A549 (cell line): Measurements from ENCODE around the gene PTPRA. TPM values are rescaled to one million over a fixed set of nuclear protein-coding genes. Genes with fewer than 3 reads are reported as not detected.
A peak's percentile ranks its signal among the peaks of the same experiment; 100 is the strongest.

ENCODE experiments used
- ATAC-seq, 2 experiments: fragments of 200-7000 bp in 1 of 2; fragments of >200 bp in 1 of 2; cut with Nextera tagmentation in 1 of 2; cut with Tn5 transposase in 1 of 2; 3 replicates each; pipeline versions ENCODE4 v1.8.0 to v1.9.1; 2018 to 2020; ENCODE audit warnings: mild to moderate bottlenecking in 1 of 2, moderate library complexity in 1 of 2
- CTCF ChIA-PET: fragments of 300-600 bp; sonication (Branson Sonifier 250); formaldehyde crosslinking; extraction: SDS; loops from one replicate; lab custom pipeline; 2021; ENCODE audit warnings: antibody characterized with exemption, inconsistent platforms; lab: Yijun Ruan, JAX
- POLR2A ChIA-PET: fragments of 350-600 bp; formaldehyde crosslinking; extraction: SDS; loops from one replicate; lab custom pipeline; 2021; ENCODE audit warnings: antibody characterized with exemption, inconsistent platforms; lab: Yijun Ruan, JAX
- DNase-seq, 2 experiments: peaks; one replicate each; pipeline versions ENCODE4 v3.0.0 to v3.0.0-alpha.2; 2011 to 2016; ENCODE audit warnings: low read depth in 1 of 2, low spot score in 1 of 2
- FAIRE-seq: peaks from 2 replicates; lab custom pipeline; 2011; peaks lifted over from hg19 to GRCh38; lab: Jason Lieb, UNC
- H3K27ac ChIP-seq, 2 experiments: fragments of >200 bp; sonication (Bioruptor Twin); formaldehyde crosslinking; 3 replicates each; pipeline ENCODE4 v1.5.1; 2016 to 2017
- H3K4me1 ChIP-seq: fragments of >200 bp; sonication (Bioruptor Twin); formaldehyde crosslinking; 3 replicates; pipeline ENCODE4 v1.6.1; 2016
- H3K4me2 ChIP-seq: fragments of >200 bp; sonication (Bioruptor Twin); formaldehyde crosslinking; 3 replicates; pipeline ENCODE4 v1.6.1; 2016
- H3K4me3 ChIP-seq: fragments of >200 bp; sonication (Bioruptor Twin); formaldehyde crosslinking; 3 replicates; pipeline ENCODE4 v1.5.1; 2016
- H3K9me3 ChIP-seq: fragments of >200 bp; sonication (Bioruptor Twin); formaldehyde crosslinking; 3 replicates; pipeline ENCODE4 v1.6.1; 2016
- BHLHE40 ChIP-seq: IDR thresholded peaks from 2 replicates; pipeline ENCODE4 v1.6.1; 2012; ENCODE audit warnings: low read depth, low read length, inconsistent platforms
- CBX2 ChIP-seq: fragments of 200-600 bp; sonication (generic); IDR thresholded peaks from 2 replicates; pipeline ENCODE4 v1.6.1; 2016; ENCODE audit warnings: low read depth, mild to moderate bottlenecking, borderline replicate concordance
- CBX8 ChIP-seq: fragments of 200-600 bp; sonication (generic); IDR thresholded peaks from 2 replicates; pipeline ENCODE4 v1.6.1; 2016
- CEBPB ChIP-seq, 2 experiments: fragments of >200 bp in 1 of 2; sonication (Bioruptor Twin) in 1 of 2; formaldehyde crosslinking in 1 of 2; IDR thresholded peaks; 2 replicates each; pipeline ENCODE4 v1.6.1; 2012 to 2016
- CHD4 ChIP-seq: fragments of 200-600 bp; sonication (generic); IDR thresholded peaks from 2 replicates; pipeline ENCODE4 v1.6.1; 2016; ENCODE audit warnings: antibody characterized with exemption, mild to moderate bottlenecking, borderline replicate concordance
- EP300 ChIP-seq, 2 experiments: fragments of >200 bp; sonication (Bioruptor Twin); formaldehyde crosslinking; IDR thresholded peaks; 2 replicates in 1 of 2; 3 replicates in 1 of 2; pipeline ENCODE4 v1.6.1; 2016 to 2017
- FOSB ChIP-seq: fragments of 250-450 bp; sonication (Bioruptor Pico); IDR thresholded peaks from 2 replicates; pipeline ENCODE4 v1.5.0; 2020; ENCODE audit warnings: mild to moderate bottlenecking, moderate library complexity
- HEYL ChIP-seq: fragments of 250-450 bp; sonication (Bioruptor Pico); IDR thresholded peaks from 2 replicates; pipeline ENCODE4 v1.8.0; 2021; ENCODE audit warnings: mild to moderate bottlenecking, moderate library complexity
- HOXB13 ChIP-seq: fragments of 250-450 bp; sonication (Bioruptor Pico); IDR thresholded peaks from 2 replicates; pipeline ENCODE4 v1.5.0; 2020; ENCODE audit warnings: low read depth, mild to moderate bottlenecking, moderate library complexity
- JUNB ChIP-seq: fragments of >200 bp; sonication (Bioruptor Twin); formaldehyde crosslinking; IDR thresholded peaks from 2 replicates; pipeline ENCODE4 v1.6.1; 2016
- MAFK ChIP-seq: fragments of 450-650 bp; IDR thresholded peaks from 2 replicates; pipeline ENCODE4 v1.6.1; 2014; ENCODE audit not compliant: partially characterized antibody
- MAZ ChIP-seq: fragments of 150-350 bp; IDR thresholded peaks from 2 replicates; pipeline ENCODE4 v1.6.1; 2014; ENCODE audit warnings: antibody characterized with exemption, low read depth, low read length, borderline replicate concordance
- MYC ChIP-seq: IDR thresholded peaks from 2 replicates; pipeline ENCODE4 v1.6.1; 2012; ENCODE audit warnings: mild to moderate bottlenecking, inconsistent platforms, low read length, improper control_type of control experiment, borderline replicate concordance
- NFE2L2 ChIP-seq: fragments of 150-350 bp; conservative IDR thresholded peaks from 2 replicates; pipeline ENCODE4 v1.6.1; 2014; ENCODE audit warnings: low read length
- POLR2AphosphoS2 ChIP-seq: conservative IDR thresholded peaks from 2 replicates; pipeline ENCODE4 v1.6.1; 2012; ENCODE audit warnings: low read length, improper control_type of control experiment, inconsistent platforms
- RAD21 ChIP-seq, 2 experiments: fragments of >200 bp in 1 of 2; sonication (Bioruptor Twin) in 1 of 2; formaldehyde crosslinking in 1 of 2; IDR thresholded peaks in 1 of 2; conservative IDR thresholded peaks in 1 of 2; 2 replicates in 1 of 2; 3 replicates in 1 of 2; pipeline ENCODE4 v1.6.1; 2012 to 2018; ENCODE audit warnings: inconsistent platforms in 1 of 2
- RARB ChIP-seq: fragments of 250-450 bp; sonication (Bioruptor Pico); IDR thresholded peaks from 2 replicates; pipeline ENCODE4 v1.8.0; 2021; ENCODE audit warnings: mild to moderate bottlenecking, moderate library complexity
- RCOR1 ChIP-seq: fragments of 150-350 bp; IDR thresholded peaks from 2 replicates; pipeline ENCODE4 v1.6.1; 2014; ENCODE audit warnings: antibody characterized with exemption, low read length, low read depth
- SMC3 ChIP-seq: fragments of >200 bp; sonication (Bioruptor Twin); formaldehyde crosslinking; IDR thresholded peaks from 3 replicates; pipeline ENCODE4 v1.6.1; 2018; ENCODE audit warnings: inconsistent platforms
- SREBF2 ChIP-seq: fragments of 450-650 bp; IDR thresholded peaks from 2 replicates; pipeline ENCODE4 v1.6.1; 2014; ENCODE audit warnings: mild to moderate bottlenecking, moderate library complexity
- ZFP36 ChIP-seq: fragments of 450-650 bp; IDR thresholded peaks from 2 replicates; pipeline ENCODE4 v1.6.1; 2014; ENCODE audit warnings: borderline replicate concordance; ENCODE audit not compliant: partially characterized antibody
- ZSCAN20 ChIP-seq: fragments of 250-450 bp; sonication (Bioruptor Pico); IDR thresholded peaks from 2 replicates; pipeline ENCODE4 v1.8.0; 2022; ENCODE audit warnings: mild to moderate bottlenecking, moderate library complexity
- WGBS: methylation state at CpG from one replicate; pipeline ENCODE4 v1.1.6; 2017; ENCODE audit errors: missing lambda C conversion rate; 5-methylcytosine and 5-hydroxymethylcytosine counted together
- polyA plus RNA-seq, 4 experiments: library from polyadenylated mRNA; depleted of rRNA in 3 of 4; stranded (reverse); fragments of >200 nt; fragmentation: RNase III in 1 of 4; extraction: RNeasy Plus Mini Kit Qiagen cat#74134 plus additional on column Dnase treatment in 1 of 4; gene quantifications; 2 replicates in 3 of 4; 3 replicates in 1 of 4; pipeline ENCODE4 v1.2.3, GENCODE V29; 2011 to 2017
- TF ChIP-seq, protein P1 (sequence below): IDR thresholded peaks from 2 replicates; pipeline ENCODE4 v1.6.1; 2012
- TF ChIP-seq, protein P2 (sequence below): fragments of >200 bp; sonication (Bioruptor Twin); formaldehyde crosslinking; IDR thresholded peaks from 3 replicates; pipeline ENCODE4 v1.5.1; 2016
- TF ChIP-seq, protein P3 (sequence below): IDR thresholded peaks from 2 replicates; pipeline ENCODE4 v1.6.1; 2012
- TF ChIP-seq, protein P4 (sequence below): fragments of >200 bp; sonication (Bioruptor Twin); formaldehyde crosslinking; IDR thresholded peaks from 2 replicates; pipeline ENCODE4 v1.6.1; 2016
- TF ChIP-seq, protein P5 (sequence below): fragments of 200-600 bp; sonication (generic); IDR thresholded peaks from 2 replicates; pipeline ENCODE4 v1.6.1; 2016; ENCODE audit warnings: antibody characterized with exemption, mild to moderate bottlenecking, moderate library complexity

PTPRA gene
- polyA plus RNA-seq, 2 of the 4 experiments (the other 2 are of a cell fraction) = 29.2 to 83.2 TPM

DNA sequence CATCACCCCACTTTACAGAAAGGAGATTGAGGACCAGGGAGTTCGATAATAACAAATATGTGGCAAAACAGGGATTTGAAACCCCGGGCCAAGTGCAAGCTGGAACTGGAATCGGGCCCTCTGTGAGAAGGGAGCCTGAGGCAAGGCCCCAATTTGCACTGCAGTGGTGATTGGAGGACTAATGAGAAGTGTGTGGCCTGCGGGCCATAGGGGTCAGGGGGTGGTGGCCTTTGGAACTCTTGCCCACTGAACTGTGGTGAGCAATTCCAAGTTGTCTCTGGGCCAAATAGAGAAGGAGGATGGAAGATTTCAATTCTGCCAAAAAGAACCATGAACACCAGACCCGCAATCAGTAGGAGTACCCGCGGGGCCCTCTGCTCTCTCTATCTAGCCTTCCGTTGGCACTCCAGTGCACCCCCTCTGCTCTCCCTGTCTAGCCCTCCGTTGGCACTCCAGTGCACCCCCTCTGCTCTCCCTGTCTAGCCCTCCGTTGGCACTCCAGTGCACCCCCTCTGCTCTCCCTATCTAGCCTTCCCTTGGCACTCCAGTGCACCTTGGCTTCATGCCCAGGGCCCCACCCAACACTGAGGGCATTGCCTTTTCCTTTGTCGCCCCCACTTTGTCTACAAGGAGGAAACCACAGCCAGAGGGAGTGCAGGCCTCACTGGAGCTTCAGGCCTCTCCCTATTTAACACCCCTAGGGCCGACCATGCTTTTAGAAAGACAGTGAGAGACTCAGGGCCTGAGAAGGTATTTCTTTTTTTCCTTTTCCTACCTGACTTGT is 6.0 kb upstream of the PTPRA start:
- Histone ChIP-seq H3K9me3 (no peaks in the 10 kb centered on the region), H3K4me1 (peaks cover 24% of the 10 kb centered on the region), H3K4me3 (no peak overlapping the region), H3K27ac (no peak overlapping the region), H3K4me2 (no peak overlapping the region)
- ATAC-seq = no peak
- POLR2A ChIA-PET = no interaction called here
- WGBS = 88% methylated on average over 12 of the region's 12 CpGs
- DNase-seq = no peak
- TF ChIP-seq JUNB (no peak), MAFK (no peak), POLR2AphosphoS2 (no peak), RAD21 (conservative IDR thresholded peaks at IDR 0.05 in 1 of 2, IDR thresholded peaks at IDR 0.05 in 1 of 2) (no peak), NFE2L2 (no peak), CHD4 (no peak), CEBPB (IDR thresholded peaks at IDR 0.05) (no peak), ZFP36 (no peak), BHLHE40 (no peak), ZSCAN20 (CRISPR knock-in tag) (no peak), MYC (no peak)
- TF ChIP-seq, protein P1, sequence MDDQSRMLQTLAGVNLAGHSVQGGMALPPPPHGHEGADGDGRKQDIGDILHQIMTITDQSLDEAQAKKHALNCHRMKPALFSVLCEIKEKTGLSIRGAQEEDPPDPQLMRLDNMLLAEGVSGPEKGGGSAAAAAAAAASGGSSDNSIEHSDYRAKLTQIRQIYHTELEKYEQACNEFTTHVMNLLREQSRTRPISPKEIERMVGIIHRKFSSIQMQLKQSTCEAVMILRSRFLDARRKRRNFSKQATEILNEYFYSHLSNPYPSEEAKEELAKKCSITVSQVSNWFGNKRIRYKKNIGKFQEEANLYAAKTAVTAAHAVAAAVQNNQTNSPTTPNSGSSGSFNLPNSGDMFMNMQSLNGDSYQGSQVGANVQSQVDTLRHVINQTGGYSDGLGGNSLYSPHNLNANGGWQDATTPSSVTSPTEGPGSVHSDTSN = no peak
- TF ChIP-seq, protein P2, sequence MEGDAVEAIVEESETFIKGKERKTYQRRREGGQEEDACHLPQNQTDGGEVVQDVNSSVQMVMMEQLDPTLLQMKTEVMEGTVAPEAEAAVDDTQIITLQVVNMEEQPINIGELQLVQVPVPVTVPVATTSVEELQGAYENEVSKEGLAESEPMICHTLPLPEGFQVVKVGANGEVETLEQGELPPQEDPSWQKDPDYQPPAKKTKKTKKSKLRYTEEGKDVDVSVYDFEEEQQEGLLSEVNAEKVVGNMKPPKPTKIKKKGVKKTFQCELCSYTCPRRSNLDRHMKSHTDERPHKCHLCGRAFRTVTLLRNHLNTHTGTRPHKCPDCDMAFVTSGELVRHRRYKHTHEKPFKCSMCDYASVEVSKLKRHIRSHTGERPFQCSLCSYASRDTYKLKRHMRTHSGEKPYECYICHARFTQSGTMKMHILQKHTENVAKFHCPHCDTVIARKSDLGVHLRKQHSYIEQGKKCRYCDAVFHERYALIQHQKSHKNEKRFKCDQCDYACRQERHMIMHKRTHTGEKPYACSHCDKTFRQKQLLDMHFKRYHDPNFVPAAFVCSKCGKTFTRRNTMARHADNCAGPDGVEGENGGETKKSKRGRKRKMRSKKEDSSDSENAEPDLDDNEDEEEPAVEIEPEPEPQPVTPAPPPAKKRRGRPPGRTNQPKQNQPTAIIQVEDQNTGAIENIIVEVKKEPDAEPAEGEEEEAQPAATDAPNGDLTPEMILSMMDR = no peak
- CTCF ChIA-PET = interaction anchor here (1.3 to 2.5 kb wide), 3 partner anchors 15 to 114 kb away, joined by 3 to 7 read pairs (median 4); no protein-coding TSS in a partner anchor
- no peak for FAIRE-seq

DNA sequence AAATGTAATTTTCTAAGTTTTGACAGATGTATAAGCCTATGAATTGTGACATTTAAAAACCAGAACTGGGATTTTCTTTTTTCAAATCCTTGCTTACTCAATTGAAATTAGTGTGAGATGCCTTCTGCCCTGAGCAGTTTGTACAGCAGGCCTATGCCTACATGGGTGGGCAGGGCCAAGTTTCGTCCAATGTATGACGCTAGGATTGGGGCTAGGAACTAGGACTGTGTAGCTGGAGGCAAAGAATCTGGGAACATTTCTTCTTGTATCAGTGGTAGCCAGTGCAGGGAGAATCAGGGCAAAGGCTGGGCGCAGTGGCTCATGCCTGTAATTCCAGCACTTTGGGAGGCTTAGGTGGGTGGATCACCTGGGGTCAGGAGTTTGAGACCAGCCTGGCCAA is 3.9 kb upstream of the PTPRA start:
- no peak for FAIRE-seq
- H3K9me3 ChIP-seq = no peaks in the 10 kb centered on the region
- POLR2A ChIA-PET = no interaction called here
- no peak for TF ChIP-seq EP300 (IDR thresholded peaks at IDR 0.05)
- TF ChIP-seq SREBF2 = no peak
- TF ChIP-seq, protein P3, sequence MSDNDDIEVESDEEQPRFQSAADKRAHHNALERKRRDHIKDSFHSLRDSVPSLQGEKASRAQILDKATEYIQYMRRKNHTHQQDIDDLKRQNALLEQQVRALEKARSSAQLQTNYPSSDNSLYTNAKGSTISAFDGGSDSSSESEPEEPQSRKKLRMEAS = no peak
- TF ChIP-seq, protein P4, sequence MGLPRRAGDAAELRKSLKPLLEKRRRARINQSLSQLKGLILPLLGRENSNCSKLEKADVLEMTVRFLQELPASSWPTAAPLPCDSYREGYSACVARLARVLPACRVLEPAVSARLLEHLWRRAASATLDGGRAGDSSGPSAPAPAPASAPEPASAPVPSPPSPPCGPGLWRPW = no peak
- TF ChIP-seq RCOR1 = no peak
- no peak for TF ChIP-seq MAZ
- no peak overlapping the region for H3K27ac ChIP-seq
- no peak for DNase-seq
- no peak overlapping the region for H3K4me2 ChIP-seq
- no peak overlapping the region for H3K4me3 ChIP-seq
- CTCF ChIA-PET = interaction anchor here (2.1 to 2.4 kb wide), 2 partner anchors 14 to 131 kb away, joined by 5 to 9 read pairs; no protein-coding TSS in a partner anchor
- 90% methylated on average over 3 of the region's 3 CpGs for WGBS
- no peak for ATAC-seq
- H3K4me1 ChIP-seq = peaks cover 26% of the 10 kb centered on the region

DNA sequence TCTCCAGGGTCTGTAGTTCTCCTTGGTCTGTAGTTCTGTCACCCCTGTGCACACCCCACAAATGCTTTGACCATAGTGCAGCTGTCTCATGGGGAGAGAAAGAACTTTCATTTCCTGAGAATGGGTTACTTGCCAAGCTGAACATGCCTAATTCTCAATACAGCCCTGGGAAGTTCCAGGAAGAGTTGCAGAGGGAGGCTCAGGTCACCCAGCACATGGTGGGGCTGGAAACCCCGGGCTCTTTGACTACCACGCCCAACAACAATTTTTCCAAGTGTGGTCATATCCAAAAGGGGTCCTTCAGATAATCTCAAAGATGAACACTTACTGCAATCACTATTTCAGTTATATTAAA is 2.2 kb upstream of the PTPRA start:
- Histone ChIP-seq H3K4me3 (no peak overlapping the region), H3K4me2 (no peak overlapping the region; the same call in 2 of the 3 replicates), H3K4me1 (peaks cover 33% of the 10 kb centered on the region), H3K9me3 (no peaks in the 10 kb centered on the region), H3K27ac (peak overlapping the region in 1 of 2 experiments; percentile 21; a peak in 2 of 6 replicates)
- CTCF ChIA-PET = interaction anchor here (1.4 to 2.4 kb wide), 4 partner anchors 15 to 130 kb away, joined by 4 to 9 read pairs (median 5); no protein-coding TSS in a partner anchor
- POLR2A ChIA-PET = no interaction called here
- ATAC-seq (no peak), DNase-seq (no peak), FAIRE-seq (no peak)
- WGBS = 58% methylated on average over 2 of the region's 2 CpGs
- TF ChIP-seq CHD4 (no peak), CBX8 (no peak), SMC3 (no peak), CEBPB (IDR thresholded peaks at IDR 0.05) (no peak), RARB (CRISPR knock-in tag) (no peak), SREBF2 (no peak), HEYL (CRISPR knock-in tag) (no peak), CBX2 (no peak), HOXB13 (CRISPR knock-in tag) (no peak), FOSB (CRISPR knock-in tag) (no peak)
- TF ChIP-seq, protein P5, sequence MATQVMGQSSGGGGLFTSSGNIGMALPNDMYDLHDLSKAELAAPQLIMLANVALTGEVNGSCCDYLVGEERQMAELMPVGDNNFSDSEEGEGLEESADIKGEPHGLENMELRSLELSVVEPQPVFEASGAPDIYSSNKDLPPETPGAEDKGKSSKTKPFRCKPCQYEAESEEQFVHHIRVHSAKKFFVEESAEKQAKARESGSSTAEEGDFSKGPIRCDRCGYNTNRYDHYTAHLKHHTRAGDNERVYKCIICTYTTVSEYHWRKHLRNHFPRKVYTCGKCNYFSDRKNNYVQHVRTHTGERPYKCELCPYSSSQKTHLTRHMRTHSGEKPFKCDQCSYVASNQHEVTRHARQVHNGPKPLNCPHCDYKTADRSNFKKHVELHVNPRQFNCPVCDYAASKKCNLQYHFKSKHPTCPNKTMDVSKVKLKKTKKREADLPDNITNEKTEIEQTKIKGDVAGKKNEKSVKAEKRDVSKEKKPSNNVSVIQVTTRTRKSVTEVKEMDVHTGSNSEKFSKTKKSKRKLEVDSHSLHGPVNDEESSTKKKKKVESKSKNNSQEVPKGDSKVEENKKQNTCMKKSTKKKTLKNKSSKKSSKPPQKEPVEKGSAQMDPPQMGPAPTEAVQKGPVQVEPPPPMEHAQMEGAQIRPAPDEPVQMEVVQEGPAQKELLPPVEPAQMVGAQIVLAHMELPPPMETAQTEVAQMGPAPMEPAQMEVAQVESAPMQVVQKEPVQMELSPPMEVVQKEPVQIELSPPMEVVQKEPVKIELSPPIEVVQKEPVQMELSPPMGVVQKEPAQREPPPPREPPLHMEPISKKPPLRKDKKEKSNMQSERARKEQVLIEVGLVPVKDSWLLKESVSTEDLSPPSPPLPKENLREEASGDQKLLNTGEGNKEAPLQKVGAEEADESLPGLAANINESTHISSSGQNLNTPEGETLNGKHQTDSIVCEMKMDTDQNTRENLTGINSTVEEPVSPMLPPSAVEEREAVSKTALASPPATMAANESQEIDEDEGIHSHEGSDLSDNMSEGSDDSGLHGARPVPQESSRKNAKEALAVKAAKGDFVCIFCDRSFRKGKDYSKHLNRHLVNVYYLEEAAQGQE = no peak
